Stimulated activated CD8-positive, alpha-beta memory T cell treated with anti-CD3 and anti-CD28 coated beads, Interleukin-15, amount 100 ng/mL, for 1 hour (primary cell): Measurements from ENCODE around the gene GALR2.

Experiments
- DNase-seq: peaks from one replicate; pipeline ENCODE4 v3.0.0-alpha.2; 2020; ENCODE audit warnings: low read depth

Gene GALR2

DNA sequence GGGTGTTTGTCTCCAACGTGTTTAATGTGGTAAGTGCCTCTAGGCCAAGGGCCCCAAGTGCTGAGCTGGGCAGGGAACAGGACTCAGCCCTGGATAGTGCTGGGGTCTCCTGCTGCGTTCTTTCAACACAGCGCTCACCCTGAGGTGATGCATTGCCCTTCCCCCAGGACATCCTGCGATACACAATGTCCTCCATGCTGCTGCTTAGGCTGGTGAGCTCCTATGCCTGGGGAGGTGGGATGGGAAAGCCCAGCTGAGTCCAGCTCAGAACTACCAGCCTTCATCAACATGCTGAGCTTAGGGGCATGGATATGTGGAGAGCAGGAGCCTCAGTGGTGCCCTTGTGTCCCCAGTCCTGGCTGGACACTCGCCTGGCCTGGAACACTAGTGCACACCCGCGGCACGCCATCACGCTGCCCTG lies 5.0 kb downstream of the GALR2 start:
- no peak for DNase-seq

DNA sequence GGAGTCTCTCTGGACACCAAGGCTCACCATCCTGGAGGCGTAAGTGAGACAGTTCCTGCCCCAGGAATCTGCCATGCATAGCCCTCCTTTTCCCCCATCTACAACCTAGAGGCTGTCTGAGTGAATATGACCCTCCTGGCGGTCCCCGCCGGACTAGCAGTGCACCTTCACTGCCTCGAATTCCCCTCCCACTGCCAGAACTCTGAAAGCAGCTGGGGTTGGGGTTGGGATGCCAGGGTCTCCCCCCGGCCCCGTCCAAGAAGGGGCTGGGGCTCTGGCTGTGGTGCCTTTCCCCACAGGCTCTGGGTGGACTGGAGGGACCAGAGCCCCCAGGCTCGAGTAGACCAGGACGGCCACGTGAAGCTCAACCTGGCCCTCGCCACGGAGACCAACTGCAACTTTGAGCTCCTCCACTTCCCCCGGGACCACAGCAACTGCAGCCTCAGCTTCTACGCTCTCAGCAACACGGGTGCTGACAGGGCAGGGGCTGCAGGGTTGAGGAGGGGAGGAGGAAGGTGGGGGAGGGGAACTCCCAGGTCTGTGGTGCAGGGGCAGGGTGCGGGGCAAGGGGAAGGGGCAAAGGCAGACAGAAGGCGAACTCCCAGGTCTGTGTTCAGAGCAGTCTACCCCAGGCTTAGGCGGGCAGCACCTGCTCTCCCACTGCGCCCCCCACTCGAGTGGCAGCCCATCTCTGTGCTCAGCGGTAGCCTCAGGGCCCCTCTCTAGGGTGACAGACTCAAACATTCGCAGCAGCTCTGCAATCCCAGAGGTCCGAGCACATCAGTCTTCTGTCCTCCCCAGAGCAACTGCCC lies 5.6 kb downstream of the GALR2 start:
- no peak for DNase-seq

DNA sequence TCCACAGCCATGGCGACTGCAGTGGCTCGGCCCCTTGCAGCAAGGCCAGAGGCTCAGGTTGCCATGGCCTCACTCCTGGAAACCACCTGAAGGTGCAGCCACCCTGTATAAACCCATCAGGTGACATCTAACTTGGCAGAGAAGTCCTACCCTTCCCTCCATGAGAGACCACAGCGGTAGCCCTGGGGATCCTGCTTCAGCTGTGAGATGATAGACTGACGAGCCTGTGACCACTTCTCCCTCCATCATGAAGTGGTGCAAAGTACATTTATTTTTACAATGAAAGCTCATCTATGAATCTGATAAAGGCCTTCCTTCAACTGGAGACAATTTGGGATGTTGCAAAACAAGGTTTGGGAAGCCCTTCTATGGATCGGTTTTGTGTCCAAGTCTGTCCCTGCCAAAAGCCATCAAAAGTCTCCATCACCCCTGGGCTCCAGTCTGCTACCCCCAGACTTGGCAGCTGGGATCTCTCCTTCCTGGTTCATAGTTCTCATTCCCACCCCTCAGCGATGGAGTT lies 6.2 kb downstream of the GALR2 start:
- DNase-seq, result no peak

DNA sequence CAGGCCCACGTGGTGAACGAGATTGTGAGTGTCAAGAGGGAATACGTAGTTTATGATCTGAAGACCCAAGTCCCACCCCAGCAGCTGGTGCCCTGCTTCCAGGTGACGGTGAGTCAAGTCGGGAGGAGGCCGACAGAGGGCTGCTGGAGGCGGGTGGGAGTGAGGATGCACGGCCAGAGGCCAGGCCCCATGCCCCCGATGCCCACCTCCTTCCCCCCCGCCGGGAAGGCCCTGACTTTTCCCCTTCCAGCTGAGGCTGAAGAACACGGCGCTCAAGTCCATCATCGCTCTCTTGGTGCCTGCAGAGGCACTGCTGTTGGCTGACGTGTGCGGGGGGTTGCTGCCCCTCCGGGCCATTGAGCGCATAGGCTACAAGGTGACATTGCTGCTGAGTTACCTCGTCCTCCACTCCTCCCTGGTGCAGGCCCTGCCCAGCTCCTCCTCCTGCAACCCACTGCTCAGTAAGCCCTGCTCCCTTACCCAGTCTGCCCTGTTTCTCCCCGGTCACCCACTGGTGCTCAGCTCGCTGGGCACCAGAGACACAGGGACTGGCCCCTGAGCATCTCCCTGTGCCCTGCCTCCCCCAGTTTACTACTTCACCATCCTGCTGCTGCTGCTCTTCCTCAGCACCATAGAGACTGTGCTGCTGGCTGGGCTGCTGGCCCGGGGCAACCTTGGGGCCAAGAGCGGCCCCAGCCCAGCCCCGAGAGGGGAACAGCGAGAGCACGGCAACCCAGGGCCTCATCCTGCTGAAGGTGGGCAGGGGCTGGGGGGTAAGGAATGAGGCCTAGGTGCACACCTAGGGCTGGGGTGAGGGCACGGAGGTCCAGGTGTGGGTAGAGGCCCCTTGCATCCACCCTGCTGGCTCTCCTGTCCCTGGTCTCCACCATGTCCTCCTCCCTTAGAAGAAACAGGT lies 7.0 kb downstream of the GALR2 start:
- DNase-seq, result no peak

DNA sequence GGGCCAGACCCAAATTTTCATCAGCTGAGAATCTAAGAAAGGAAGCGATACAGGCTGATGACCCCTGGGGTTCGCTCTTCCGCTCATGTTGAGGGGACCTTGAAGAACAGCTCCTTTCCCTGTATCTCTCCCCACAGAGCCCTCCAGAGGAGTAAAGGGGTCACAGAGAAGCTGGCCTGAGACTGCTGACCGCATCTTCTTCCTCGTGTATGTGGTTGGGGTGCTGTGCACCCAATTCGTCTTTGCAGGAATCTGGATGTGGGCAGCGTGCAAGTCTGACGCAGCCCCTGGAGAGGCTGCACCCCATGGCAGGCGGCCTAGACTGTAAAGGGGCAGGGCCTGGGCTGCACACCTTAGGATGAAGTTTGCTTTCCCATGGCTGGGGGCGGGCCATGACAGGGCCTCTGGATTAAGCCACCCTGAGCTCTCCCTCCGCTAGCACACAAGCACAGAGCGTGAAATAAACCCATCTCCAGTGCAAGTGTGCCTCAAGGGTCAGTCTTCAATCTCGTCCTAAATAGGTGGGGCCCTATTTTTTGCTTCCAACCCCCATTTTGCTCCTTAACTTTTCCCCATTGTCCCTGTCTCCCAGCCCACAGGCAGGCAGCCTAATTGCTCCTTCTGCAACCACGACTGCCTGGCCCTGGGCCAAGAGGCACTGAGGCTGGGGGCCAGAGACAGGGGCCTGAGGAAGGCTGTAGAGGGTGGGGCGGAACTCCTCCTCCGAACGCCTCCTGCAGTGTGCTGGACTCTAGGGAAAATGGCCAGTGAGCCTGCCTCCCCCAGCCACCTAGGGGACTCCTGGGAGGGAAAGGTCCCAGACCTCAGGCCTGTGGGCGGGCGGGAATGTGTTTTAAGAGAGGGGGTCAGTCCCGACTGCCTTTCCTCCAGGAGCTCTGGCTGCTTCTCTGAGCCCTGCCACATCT lies 8.0 kb downstream of the GALR2 start:
- no peak for DNase-seq

DNA sequence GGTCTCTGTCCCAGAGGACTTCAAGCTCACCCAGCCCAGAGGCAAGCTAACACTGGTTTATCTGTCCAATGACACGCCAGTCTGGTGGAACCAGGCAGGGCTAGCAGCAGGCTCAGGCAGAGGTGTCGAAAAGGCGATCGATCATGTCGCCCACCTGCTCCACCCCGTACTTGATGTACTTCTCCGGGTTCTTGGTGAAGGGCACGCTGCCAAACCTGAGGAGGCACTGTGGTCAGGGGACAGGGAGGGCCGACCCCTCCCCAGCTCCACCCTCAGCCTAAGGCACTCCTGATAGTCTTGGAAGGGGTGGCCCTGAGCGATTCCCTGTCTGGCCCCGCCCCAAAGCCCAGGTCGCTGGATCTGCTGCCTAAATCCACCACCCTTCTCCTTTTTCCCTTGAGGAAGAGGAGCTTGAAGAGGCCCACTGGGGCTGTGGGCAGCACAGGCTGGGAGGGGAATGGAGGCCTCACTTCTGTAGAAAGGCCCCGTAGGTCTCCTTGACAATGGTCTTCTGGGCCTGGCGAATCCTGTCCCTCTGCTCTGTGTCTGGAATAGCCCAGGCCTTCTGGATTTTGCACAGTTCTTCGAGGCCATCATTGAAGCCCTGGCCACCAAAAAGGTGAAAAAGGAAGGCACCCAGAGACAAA lies 9.1 kb downstream of the GALR2 start:
- DNase-seq, result no peak

DNA sequence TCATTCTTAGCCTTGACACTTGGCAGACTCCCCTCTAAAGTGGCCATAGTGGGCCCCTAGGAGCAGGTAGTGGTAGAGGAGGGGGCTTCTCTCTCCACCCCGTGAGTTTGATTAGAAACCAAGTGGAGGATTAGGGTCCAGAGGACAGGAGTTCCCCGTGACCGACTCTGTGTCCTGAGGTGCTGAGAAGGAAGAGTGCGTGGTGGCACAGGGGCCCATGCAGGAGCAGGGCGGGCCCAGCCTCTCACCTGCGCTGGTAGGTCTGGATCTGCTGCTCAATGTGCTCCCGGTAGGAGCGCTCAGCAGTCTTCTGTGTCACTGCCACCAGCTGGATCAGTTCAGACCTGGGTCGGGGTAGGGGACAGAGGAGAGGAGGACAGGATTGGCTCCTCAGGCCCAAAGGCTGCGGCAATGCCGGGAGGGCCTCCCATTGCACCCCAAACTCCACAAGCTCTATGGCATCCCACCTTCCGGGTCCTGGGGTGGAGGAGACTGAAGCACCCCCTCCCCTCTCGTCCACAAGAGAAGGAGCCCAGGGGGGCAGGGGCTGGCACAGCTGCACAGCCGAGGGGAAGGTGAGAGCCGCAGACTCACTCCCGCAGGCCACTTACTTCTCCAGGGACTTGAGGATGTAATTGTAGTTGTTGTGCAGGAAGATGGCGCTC lies 10.6 kb downstream of the GALR2 start:
- no peak for DNase-seq

DNA sequence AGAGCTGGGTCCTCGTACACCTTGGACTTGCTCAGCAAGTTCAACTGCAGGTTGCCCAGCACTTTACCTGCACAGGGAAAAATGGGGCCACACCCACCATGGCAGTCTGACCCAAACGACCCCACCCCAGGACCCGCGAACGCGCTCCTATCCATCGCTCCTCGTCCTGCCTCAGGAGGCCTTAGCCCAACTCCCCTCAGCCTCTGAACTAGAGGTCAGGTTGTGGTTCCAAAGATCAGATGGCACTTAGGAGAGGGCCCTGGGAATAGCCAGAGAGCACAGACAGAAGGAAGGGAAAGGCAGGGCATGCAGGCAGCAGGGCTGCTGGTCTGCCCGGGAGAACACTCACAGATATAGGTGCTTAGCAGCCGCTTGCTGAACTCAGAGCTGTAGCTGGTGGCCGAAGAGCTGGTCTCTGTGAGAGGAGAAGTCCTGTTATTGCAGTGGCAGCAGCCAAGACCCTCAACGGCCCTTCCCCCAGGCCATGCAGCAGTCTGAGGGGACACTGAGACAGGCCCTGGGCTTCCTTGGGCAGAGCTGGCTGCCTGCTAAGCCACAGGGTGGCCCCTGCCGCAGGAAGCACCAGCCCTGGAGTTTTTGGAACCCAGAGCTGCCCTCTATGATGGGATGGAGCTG lies 11.3 kb downstream of the GALR2 start:
- DNase-seq, result no peak

DNA sequence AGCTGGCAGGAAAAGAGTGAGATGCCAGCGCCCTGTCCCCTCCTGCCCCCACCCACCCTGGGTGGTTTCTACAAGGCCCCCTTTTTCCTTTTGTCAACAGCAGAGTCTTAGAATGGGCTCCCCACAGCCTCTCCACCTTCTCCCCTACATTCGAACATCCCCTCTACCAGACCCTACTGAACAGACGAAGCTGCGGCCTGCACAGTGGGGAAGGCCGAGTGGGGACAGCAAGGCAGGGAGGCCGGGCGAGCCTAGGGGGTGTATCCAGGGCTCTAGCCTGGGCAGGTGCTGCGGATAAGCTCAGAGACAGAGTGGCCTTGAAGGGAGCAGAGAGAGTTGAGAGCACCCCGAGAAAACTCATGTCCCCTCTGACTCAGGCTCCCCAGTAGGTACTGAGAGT lies 11.8 kb downstream of the GALR2 start:
- no peak for DNase-seq

DNA sequence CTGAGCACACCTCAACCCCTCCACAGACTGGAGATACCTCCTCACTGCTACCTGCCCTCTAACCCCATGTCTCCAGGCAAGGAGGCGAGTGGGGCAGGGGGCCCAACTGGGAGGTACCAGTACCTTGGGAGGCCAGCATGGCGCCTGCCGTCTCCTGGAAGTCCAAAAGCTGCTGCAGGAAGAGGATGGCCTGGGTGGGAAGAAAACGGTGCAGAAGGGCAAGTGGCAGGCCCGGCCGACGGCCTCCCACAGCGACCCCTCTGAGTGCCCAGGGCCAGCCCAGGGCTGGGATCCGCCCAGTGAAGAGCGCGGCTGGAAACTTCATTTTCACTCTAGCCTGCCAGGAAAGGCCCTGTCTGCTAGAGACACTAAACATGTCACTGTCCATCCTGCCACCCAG lies 12.9 kb downstream of the GALR2 start:
- DNase-seq, result no peak

DNA sequence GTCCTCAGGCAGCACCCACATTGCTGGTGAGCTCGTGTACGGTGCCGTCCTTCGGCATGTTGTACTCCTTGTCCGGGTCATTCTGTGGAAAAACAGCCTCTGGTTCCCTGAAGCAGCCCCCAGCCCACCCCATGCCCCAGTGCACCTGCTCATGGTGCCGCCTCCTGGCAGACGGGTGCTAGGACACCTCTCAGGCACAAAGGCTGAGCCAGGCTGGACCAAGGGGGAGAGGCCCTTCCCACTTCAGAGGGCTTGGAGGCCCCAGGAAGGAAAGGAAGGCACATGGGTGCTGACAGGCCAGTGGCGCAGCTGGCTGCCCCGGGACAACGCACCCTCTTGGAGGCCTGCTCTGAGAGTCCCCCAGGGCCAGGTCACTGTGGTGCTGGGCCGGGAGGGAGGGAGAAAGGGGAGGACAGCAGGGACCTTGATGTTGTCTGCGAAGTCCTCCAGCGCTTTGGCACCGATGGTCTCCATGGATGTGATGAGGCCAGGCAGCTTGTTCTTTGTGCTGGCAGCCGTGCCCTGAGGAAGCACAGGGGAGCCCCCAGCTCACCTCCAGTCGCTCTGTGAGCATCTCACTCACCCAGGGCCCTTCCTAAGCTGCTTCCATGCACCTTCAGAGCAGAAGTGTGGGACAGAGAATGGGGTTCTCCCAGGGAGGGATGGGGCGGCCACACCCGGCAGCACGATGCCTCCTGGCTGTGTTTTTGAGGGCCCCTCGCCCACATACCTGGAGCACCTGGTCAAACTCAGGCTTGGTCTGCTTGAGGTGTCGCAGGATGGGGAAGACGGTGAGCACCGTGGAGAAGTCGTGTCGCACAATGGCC lies 13.7 kb downstream of the GALR2 start:
- DNase-seq, result no peak

DNA sequence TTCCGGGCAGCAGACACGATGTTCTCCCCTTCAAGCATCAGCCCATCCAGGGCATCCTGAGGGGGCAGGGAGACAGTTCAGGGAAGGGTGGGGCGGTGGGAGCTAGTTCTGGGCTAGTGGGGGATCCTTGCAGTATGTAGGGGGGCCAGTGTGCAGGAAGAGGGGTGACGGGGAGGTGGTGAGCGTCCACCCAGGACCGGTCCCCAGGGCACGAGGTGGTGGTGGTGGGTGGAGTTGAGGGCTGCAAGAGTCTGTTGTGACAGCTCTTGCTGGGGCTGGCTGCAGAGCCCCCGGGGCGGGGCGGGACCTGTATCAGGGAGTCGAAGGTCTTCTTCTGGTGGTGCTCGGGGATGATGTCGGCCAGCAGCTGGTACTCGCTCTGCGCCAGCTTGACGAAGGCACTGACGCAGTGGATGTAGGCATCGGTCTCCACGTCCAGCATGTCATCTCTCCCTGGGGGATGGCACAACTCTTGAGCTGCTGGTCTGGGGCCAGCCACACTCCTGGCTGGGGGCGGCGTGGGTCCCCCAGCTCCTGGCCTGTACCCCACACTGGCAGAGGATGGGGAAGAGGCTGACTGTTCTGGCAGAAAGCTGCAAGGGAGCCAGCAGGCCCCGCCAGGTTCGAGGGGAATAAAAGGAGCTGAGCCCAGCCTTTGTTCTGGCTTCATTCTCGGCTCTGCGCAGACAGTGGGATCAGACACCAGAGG lies 14.4 kb downstream of the GALR2 start:
- no peak for DNase-seq

DNA sequence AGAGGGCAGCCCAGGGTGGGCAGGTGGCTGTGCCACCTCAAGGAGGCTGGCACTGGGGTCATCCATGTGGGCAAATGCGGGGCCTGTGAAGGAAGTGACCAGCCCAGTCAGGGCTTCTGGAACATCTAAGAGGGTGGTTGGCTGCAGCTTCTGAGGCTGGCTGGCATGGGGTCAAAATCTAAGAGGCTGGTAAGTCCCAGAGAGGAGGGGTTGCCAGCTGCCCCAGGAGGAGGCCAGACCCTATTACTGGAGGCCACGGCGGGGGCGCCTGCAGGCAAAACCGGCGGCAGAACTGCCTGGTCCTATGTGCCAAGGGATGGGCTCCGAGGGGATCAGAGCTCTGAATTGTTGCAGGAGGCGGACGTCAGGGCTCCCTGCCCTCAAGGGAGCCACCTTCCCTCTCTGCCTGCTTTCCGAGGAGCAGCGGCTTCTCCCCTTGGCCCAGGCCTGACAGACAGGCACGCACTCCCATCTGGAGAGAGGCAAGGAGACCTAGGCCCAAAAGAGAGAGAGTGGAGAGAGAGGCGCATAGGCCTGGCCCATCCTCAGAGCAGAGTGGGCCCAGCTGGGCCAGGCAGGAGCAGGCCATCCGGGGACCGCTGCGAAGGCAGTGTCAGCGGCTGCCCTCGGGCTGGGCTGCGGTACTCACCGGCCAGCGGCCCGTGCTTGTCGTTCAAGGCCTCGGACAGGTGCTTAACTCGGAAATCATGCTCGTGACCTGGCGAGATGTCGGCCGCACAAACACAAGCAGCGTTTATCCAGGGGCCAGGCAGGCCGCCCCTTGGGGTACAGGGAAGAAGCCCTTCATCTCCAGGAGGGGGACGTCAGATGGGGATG lies 15.3 kb downstream of the GALR2 start:
- DNase-seq, result no peak

DNA sequence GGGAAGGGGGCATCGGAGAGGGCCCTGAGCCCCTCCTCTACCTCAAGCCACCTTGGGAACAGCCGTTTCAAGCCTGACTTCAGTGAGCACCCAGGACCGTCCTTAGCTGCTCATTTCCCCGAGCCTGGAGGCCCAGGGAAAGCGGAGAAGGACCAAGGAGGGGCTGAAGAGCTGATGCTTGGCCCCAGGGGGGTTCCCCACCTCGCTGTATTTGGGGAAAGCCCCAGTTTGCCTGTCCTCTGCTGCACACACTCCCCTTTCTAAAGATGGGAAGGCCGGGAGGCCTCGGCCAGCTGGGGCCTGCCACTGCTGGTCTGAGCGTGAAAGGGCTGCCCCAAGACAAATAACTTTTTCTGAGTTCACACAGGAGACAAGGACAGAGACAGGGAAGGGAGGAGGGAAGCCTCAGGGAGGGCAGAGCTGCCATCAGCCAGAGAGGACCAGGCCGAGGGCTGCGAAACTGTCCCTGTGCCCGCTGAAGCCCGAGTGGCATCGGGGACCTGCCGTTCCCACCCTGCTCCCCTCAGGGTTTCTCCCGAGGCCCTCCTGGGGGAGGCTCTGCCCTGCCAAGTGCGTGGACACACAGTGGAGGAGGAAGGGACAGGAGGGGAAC lies 16.0 kb downstream of the GALR2 start:
- DNase-seq, result no peak

DNA sequence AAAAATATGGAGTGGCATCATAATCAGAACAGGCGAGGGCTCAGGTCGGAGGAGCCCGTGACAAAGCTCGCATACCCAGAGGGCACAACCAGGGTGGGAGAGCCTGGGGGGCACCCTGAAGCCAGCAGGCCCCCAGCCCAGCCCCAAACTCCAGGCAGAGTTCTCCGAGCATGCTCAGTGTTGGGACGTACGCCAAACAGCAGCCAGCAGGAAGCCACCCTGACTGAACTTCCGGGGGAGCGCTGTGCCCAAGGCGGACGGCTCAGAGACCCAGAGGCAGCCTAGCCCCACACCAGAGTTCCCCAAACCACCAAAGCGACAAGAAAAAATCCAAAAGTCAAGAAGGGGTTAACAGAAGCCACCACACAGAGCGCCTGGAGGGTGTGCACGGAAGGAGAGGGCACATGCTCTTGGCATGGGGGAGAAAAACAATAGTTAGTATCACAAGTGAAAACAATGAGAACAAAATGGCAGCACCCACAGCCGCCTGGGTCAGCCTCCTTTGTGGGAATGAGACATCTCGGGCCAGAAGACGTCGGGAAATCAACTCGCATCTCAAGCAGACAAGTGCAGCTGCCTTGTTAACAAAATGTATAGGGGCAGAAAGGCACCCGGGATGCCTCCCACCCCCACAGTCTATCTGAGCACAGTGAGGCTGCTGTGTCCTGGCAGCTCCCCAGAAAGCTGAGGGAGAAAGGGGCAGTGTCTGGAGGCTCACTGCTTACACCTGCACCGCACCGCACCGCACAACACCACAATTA lies 17.1 kb downstream of the GALR2 start:
- DNase-seq, result no peak

DNA sequence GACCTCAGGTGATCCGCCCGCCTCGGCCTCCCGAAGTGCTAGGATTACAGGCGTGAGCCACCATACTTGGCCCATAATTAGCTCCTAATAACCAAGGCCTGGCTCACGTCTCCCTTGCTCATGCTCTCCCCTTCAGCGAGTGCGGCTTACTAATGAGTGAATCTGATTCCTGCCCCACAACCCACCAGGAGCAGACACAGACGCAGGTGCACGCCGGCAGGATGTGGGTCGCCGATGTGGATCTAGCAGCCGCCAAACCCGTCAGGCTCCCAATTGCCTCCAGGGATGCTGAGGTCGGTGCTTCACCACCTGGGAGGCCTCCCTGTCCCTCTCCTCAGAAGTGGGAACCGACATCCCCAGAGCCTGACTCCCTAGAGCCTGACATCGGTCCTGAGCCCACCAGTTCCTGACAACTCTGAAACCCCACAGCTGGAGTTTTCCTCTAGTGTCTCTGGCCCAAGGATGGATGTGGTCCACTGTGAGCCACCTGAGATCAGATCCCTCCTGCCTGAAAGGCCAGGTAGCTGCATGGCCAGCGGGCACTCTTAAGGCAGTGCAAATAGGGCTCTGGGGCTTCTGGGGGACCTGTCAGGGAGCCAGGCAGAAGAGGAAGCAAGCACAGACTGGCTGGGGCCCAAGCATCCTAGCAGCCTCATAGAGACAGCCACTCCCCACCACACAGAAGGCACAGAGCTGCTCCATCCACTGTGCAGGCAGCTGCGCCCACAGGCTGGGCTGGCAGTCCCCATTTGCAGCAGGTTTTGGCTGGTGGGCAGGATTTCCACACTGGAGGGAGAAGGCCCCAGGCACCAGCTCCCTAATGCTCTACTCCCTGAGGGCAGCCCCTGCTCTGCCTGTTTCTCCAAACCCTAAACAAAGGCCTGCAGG lies 18.2 kb downstream of the GALR2 start:
- no peak for DNase-seq
